SW480 (cell line): Measurements from ENCODE around the gene CFAP99.
A peak's percentile ranks its signal among the peaks of the same experiment; 100 is the strongest.
"Not testable (repeated sequence)": the region's sequence is repeated elsewhere in the genome, so short reads cannot be mapped to it uniquely, and the experiment has no call there.

Source experiments
- DNase-seq: peaks from one replicate; pipeline ENCODE4 v3.0.0-alpha.2; 2016; ENCODE audit warnings: low spot score

Gene CFAP99

GRCh38 chr4:2418650-2419571 lies at the start of gene CFAP99:
TSS of gene CFAP99 (plus strand) at chr4:2418955.
- peak; percentile 90 for DNase-seq

GRCh38 chr4:2370597-2371320 lies 48.0 kb upstream of the CFAP99 start:
- DNase-seq, result no peak

DNA sequence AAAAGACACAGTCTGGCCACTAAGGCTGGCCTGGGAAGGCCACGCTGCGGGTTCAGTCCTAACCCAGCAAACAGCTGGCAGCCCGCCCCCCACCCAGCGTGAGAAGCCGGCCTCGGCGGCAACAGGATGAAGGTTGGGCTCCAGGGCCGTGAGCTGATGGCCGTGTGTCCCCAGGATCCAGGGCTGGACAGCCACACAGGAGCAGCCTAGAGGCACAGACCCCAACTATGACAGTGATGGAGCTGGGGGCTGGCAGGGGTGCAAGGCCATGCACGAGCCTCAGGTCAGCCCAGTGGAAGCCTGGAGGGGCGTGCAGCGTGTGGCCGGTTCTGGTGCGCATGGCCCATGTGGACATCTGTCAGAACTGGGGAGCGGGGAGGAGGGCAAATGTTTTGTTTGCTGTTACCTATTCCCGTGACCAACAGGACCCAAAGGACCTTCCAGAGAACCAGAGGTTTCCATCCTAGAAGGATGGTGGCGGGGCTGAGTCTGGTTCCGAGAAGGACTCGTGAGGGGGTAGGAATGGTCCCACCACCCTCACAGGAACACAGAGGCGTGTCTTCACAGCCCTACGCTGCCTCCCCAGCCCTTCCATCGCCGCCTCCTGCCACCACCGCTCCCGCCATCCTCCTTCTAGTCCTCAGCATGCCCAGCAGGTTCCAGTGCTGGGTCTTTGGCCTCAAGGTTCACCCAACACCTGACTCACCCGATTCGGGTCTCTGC lies 46.8 kb upstream of the CFAP99 start:
- DNase-seq, result no peak

- DNase-seq, result no peak
These were observed 46.2 kb upstream of the CFAP99 start for GRCh38 chr4:2372488-2373030.

DNA sequence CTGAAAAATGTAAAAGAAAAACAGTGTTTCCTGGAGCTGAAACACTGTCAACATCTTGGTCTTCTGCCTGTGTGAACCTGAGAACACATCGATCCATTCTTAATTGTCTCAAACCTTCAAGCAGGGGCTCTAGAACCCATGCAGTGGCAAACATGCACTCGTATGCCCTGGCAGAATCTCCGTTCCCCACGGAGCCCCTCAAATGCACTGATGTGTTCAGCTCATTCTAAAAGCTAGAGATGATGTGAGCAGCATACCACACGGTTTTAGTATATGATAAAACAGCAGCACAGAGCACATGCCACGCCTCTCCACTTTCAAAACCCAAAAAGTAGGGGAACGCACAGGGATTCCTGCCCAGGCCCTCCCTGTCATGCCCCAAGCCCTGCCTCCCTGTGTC lies 45.2 kb upstream of the CFAP99 start:
- DNase-seq, result no peak

- no peak for DNase-seq
These were observed 43.3 kb upstream of the CFAP99 start for GRCh38 chr4:2375427-2375826.

DNA sequence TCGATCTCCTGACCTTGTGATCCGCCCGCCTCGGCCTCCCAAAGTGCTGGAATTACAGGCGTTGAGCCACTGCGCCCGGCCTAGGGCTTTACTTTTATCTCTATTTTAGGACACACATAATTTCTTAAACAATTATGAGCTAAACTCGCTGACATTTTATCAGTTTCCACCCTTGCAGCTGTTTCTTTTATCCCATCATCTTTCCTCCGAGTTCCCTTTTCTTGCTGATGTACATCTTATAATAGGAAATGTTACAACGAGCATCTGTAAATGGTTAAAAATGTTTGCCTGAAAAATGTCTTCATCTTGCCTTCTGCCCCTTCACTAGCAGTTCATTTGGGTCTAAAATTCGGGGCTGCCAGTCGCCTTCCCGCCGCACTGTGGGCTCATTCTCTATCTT lies 41.5 kb upstream of the CFAP99 start:
- DNase-seq, result no peak

DNA sequence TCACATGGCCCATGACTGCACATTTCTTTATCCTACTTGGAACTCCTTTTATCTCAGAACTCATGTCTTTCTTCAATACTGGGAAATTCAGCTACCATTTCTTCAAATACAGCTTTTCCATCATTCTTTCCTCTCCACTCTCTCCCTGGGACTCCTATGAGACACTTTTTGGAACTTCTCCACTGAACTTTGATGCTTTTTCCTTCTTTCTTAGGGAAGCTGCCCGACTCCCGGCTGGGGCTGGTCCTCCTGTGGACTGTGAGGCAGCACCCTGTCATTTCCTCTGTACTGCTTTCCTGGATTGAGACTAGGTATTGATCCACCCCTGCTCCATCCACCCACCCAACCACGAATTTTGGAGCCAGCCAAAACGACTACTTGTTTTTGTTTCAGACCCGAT lies 40.4 kb upstream of the CFAP99 start:
- DNase-seq, result no peak

- DNase-seq, result no peak
These were observed 39.9 kb upstream of the CFAP99 start for GRCh38 chr4:2378898-2379297.

DNA sequence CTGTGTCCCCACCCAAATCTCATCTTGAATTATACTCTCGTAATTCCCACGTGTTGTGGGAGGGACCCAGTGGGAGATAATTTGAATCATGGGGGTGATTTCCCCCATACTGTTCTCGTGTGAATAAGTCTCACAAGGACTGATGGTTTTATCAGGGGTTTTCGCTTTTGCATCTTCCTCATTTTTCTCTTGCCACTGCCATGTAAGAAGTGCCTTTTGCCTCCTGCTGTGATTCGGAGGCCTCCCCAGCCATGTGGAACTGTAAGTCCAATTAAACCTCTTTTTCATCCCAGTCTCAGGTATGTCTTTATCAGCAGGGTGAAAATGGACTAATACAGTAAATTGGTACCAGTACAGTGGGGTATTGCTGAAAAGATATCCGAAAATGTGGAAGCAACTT lies 38.2 kb upstream of the CFAP99 start:
- not testable (repeated sequence) for DNase-seq

DNA sequence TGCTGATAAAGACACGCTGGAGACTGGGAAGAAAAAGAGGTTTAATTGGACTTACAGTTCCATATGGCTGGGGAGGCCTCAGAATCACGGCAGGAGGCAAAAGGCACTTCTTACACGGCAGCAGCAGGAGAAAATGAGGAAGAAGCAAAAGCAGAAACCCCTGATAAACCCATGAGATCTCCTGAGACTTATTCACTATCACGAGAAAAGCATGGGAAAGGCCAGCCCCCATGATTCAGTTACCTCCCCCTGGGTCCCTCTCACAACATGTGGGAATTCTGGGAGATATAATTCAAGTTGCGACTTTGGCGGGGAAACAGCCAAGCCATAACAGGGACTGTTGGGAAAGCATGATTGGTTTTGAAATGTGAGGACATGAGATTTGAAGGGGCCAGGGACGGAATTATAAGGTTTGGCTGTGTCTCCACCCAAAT lies 36.0 kb upstream of the CFAP99 start:
- not testable (repeated sequence) for DNase-seq

- DNase-seq, result not testable (repeated sequence)
These were observed 35.5 kb upstream of the CFAP99 start for GRCh38 chr4:2383220-2383631.

DNA sequence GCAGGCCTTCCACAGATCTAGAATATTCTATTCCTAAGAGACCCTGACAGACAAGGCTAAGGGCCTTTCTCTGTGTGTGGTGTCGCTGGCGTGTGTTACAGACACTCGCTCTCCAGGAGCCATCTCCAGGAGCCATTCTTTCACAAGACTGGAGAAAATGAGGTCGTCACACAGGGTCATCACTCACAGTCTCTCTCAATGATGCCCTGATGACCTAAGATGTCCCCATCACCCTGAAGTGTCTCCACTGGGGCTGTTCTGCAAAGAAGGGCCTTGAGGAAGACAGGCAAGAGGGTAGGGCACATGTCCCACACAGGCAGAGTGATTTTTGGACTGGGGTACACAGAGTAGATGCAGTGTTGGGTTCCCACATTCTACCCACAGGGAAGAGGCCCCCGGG lies 35.0 kb upstream of the CFAP99 start:
- no peak for DNase-seq

DNA sequence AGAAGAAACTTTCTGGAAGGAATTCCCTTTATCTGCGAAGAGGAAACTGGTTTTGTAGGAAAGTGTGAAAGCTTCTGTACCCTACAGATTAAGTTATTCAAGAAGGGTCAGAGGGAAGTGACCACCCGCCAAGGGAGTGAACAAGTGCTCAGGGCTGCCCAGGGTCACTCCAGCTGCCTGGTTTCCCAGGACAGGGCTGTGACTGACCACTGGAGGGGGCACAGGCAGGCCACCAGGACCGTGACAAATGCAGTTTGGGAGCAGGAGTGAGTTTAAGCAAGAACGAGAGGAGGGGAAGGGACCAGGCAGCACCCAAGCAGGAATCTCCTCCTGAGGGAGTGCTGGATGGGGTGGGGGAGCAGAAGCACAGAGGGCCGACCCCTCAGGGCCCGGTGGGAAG lies 34.5 kb upstream of the CFAP99 start:
- no peak for DNase-seq

DNA sequence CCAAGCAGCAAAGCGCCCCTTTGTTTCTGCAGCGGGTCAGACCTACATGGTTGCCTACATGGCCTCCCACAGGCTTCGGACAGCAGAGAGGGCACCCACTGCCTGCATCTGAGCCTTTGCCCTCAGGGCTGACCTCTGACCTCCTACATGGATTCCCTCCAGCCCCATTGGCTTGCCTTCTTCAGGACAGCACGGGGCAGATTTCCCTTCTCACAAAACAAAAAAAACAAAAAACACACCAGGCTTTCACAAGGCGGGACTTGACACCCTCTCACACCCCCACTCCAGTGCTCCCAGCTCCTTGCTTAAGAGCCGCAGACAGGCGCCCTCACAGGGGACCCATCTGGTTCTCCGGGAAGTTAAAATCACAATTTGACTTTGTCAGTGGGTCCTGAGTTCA lies 33.2 kb upstream of the CFAP99 start:
- DNase-seq, result no peak

- DNase-seq, result no peak
These were observed 32.0 kb upstream of the CFAP99 start for GRCh38 chr4:2386717-2387116.

DNA sequence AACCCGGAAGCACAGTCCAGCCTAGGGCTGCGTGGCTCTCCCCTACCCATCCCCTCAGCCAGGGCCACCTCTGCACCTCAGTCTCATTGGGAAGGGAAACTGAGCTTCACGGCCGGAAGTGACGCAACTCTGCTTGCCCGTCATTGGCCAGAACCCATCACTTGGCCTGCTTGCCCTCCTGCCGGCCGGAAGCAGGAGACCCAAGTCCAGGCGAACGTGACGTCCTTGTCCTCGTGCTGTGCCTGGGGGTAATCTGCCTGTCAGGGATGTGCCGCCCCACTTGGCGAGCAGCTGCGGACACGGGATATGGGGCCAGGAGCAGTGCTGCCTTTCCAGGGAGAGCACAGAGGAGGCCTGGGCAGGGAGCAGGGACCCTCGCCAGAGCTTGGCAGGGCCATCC lies 31.5 kb upstream of the CFAP99 start:
- no peak for DNase-seq

DNA sequence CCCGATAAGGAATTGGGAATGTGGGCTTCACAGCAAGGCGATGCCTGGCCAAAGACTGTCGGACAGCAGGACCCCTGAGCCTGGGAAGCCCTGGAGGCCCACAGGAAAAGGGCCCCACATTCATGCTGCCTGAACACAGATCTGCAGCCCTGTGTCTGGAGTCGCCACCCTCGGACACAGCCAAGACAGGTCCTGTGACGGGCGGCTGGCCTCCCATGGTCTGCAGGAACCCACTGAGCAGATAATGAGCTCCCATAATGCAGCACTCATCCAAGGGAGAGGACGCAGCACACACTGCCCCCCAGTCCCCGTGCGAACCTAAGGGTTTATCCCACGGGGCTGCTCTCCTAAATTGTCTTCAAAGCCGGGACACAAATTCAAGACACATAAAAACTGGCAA lies 30.9 kb upstream of the CFAP99 start:
- DNase-seq, result no peak

DNA sequence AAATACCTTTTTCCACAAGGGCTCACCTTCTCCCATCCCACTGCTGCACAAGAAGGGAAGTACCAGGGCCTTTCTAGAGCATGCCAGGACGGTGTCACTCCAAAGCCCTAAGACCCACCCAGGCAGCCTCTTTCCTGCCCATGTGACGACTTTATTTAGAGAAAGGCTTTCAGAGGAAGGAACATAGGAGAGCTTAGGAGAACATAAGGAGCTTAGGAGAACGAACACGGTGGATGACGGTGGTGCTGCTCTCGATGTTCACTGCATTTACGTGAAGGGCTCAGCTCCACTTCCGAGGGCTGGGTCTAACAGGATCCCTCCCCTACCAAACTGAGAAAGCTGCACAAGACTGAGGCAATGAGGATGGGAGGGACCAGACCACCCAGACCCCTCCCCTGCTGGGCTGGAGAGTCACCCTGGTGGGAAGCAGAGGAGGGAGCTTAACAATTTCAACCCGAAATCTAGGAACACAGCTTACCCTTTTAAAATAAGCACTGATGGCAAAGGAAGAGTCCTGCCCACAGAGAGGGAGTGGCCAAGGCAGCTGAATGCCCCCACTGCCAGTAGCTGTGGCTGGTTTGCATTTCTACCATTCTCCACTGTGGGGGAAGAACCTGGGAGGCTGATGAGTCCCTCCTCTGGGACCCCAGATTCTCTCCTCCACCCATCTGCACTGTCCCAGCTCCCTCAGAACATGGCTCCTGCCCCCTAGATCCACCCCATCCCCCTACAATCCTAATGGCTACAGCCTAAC lies 30.1 kb upstream of the CFAP99 start:
- DNase-seq, result no peak

GRCh38 chr4:2389691-2390090 lies 29.1 kb upstream of the CFAP99 start:
- DNase-seq, result no peak

- peak; percentile 70 for DNase-seq
These were observed 28.6 kb upstream of the CFAP99 start for GRCh38 chr4:2390146-2390545.
